Fibroblast of villous mesenchyme (primary cell): ENCODE results near the gene DOCK11. TPM values are rescaled to one million over a fixed set of nuclear protein-coding genes. Genes with fewer than 3 reads are reported as not detected.
A peak's percentile ranks its signal among the peaks of the same experiment; 100 is the strongest.

Experiments used
- DNase-seq: peaks from one replicate; pipeline ENCODE4 v3.0.0-alpha.2; 2010; ENCODE audit warnings: low read depth
- H3K4me3 ChIP-seq: 2 replicates; pipeline ENCODE4 v1.5.1; 2011; ENCODE audit warnings: low read depth, mild to moderate bottlenecking, low read length
- total RNA-seq: library from RNA; depleted of rRNA; stranded (reverse); fragments of >200 nt; gene quantifications from 2 replicates; pipeline ENCODE4 v1.2.3, GENCODE V29; 2012
- TF ChIP-seq, protein P1 (sequence below): IDR thresholded peaks from 2 replicates; pipeline ENCODE4 v1.5.1; 2012; ENCODE audit warnings: low read depth, mild to moderate bottlenecking, low read length; ENCODE audit not compliant: insufficient read depth

DOCK11 gene
- total RNA-seq, 1 donor: 50.1 TPM

- TF ChIP-seq, protein P1, sequence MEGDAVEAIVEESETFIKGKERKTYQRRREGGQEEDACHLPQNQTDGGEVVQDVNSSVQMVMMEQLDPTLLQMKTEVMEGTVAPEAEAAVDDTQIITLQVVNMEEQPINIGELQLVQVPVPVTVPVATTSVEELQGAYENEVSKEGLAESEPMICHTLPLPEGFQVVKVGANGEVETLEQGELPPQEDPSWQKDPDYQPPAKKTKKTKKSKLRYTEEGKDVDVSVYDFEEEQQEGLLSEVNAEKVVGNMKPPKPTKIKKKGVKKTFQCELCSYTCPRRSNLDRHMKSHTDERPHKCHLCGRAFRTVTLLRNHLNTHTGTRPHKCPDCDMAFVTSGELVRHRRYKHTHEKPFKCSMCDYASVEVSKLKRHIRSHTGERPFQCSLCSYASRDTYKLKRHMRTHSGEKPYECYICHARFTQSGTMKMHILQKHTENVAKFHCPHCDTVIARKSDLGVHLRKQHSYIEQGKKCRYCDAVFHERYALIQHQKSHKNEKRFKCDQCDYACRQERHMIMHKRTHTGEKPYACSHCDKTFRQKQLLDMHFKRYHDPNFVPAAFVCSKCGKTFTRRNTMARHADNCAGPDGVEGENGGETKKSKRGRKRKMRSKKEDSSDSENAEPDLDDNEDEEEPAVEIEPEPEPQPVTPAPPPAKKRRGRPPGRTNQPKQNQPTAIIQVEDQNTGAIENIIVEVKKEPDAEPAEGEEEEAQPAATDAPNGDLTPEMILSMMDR: no peak
- H3K4me3 ChIP-seq: peak overlapping the region; percentile 78
- DNase-seq: no peak
These were observed 545 bp downstream of the DOCK11 start for GRCh38 chrX:118495958-118496762.

DNA sequence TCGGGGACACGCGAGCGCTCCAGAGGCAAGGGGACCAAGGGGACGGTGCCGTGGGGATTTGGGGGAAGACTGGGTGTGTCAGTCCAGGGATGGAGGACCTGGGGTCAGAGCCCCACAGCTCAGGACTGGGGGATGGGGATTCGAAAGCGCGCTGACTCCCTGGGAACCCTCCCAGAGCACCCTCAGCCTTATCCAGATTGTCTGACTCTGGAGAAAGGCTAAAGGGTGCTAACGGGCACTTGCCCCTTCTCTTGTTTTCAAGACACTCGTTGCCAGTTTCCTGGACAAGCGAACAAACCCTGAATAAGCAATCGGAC lies 1.1 kb downstream of the DOCK11 start:
- H3K4me3 ChIP-seq: peak overlapping the region; percentile 78
- DNase-seq: no peak
- TF ChIP-seq, protein P1: no peak

- TF ChIP-seq, protein P1: no peak
- peak overlapping the region; percentile 78 for H3K4me3 ChIP-seq
- no peak for DNase-seq
These were observed 1.7 kb downstream of the DOCK11 start for GRCh38 chrX:118497180-118497818.

DNA sequence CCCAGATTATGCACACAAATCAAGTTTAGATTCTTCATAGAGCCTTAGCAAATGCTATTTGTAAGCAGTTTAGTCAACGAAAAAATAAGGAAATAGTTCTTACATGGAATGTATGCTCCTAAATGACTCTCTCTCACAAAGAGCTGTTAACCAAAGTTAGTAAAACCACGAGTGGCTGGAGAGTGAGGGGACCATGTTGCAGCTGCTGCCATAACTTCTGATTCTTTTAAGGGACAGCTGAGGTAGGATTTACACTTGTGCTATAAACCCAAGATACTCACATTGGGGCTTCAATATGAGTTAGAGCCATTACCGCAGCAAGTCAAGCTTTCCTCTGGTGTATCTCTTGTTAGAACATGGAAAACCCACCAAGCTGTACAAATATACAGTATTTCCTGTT lies 2.7 kb downstream of the DOCK11 start:
- DNase-seq: no peak
- TF ChIP-seq, protein P1: no peak
- H3K4me3 ChIP-seq: no peak overlapping the region

DNA sequence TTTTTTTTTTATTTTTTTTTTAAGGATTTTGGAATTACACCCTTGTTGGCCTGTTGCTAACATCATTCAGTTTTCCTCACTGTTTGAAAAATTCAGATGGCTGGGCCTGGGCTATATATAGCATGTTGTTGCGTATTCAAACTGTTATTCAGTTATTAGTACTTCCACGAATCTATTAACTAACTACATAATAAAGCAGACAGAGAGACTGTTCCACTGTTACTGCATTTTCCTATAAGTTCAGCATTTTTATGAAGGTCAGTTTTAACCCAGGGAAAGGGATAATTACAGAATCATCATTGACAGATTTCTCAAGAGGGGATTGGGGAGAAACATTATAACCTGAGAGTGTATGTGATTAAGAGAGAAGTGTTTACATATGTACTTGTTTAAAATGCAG lies 3.1 kb downstream of the DOCK11 start:
- H3K4me3 ChIP-seq: no peak overlapping the region
- TF ChIP-seq, protein P1: no peak

DNA sequence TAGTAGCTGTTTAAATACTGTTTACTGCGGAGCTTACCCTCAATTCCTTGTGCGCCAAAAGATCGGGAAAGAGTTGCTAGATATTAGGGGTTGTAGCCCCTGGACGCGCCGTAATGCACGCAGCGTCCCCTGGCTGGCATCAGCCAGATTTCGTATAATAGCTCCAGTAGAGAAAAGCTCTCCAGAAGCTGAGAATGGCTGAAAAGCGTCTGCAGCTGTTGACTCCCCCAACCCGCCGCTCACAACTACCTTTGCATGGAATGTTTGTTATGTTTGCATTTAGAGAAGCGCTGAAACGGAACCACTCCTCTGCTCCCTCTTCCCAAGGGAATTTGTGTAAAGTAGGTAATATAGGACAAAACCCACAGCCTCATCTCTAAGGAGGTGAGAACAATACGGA lies 3.7 kb downstream of the DOCK11 start:
- H3K4me3 ChIP-seq: no peak overlapping the region
- TF ChIP-seq, protein P1: no peak
- DNase-seq: no peak

More for the DNA sequence above, 3.1 kb downstream of the DOCK11 start:
- no peak for DNase-seq
